HepG2 (cell line): ENCODE measurements around the gene FN1. TPM values are rescaled to one million over a fixed set of nuclear protein-coding genes. Genes with fewer than 3 reads are reported as not detected.
A peak's percentile ranks its signal among the peaks of the same experiment; 100 is the strongest.

Source experiments
- ATAC-seq: fragments of 200-7000 bp; cut with Tn5 transposase; 3 replicates; pipeline ENCODE4 v1.9.1; 2020; ENCODE audit warnings: mild to moderate bottlenecking, moderate library complexity
- BruUV-seq: library from RNA; stranded (reverse); fragments of 400-500 nt; replicated peaks from 2 replicates; lab custom pipeline; 2021; lab: Mats Ljungman, UMichigan
- CTCF ChIA-PET: fragments of 300-600 bp; formaldehyde crosslinking; extraction: SDS; loops from one replicate; lab custom pipeline; 2021; ENCODE audit warnings: low total read pairs, inconsistent platforms, low intra/inter-chr PET ratio; lab: Yijun Ruan, JAX
- POLR2A ChIA-PET: fragments of 350-600 bp; sonication (Branson Sonifier 250); formaldehyde crosslinking; loops from one replicate; lab custom pipeline; 2020; ENCODE audit warnings: antibody characterized with exemption, inconsistent platforms; lab: Yijun Ruan, JAX
- DNase-seq: peaks from one replicate; pipeline ENCODE4 v3.0.0-alpha.2; 2015; ENCODE audit warnings: low spot score
- FAIRE-seq: peaks from 3 replicates; lab custom pipeline; 2011; peaks lifted over from hg19 to GRCh38; lab: Jason Lieb, UNC
- H2AFZ ChIP-seq: one replicate; pipeline ENCODE4 v1.6.1; 2011; ENCODE audit warnings: low read length, inconsistent platforms
- H3K27ac ChIP-seq: fragments of 300-600 bp; 3 replicates; pipeline ENCODE4 v1.8.0; 2011; ENCODE audit warnings: mixed run types, mild to moderate bottlenecking, mixed read lengths, low read length, inconsistent platforms; ENCODE audit not compliant: insufficient read depth; ENCODE audit errors: extremely low read length
- H3K27me3 ChIP-seq, 2 experiments: fragments of 200-600 bp in 1 of 2; 2 replicates in 1 of 2; 3 replicates in 1 of 2; pipeline versions ENCODE4 v1.6.0 to v1.8.0; 2011; ENCODE audit warnings: low read length in 2 of 2, mild to moderate bottlenecking in 2 of 2, moderate library complexity in 2 of 2, inconsistent platforms in 1 of 2; ENCODE audit not compliant: insufficient read depth in 2 of 2, control insufficient read depth in 1 of 2
- H3K36me3 ChIP-seq, 2 experiments: fragments of 200-600 bp in 1 of 2; replicated peaks in 1 of 2; 2 replicates in 1 of 2; 3 replicates in 1 of 2; pipeline versions ENCODE4 v1.5.1 to v1.8.0; 2011; ENCODE audit warnings: low read length in 2 of 2, inconsistent platforms in 1 of 2; ENCODE audit not compliant: insufficient read depth in 2 of 2, control insufficient read depth in 1 of 2
- H3K4me1 ChIP-seq: 2 replicates; pipeline ENCODE4 v1.5.1; 2012; ENCODE audit warnings: low read length, inconsistent platforms; ENCODE audit not compliant: insufficient read depth
- H3K4me2 ChIP-seq: 2 replicates; pipeline ENCODE4 v1.6.0; 2011; ENCODE audit warnings: low read depth, low read length, inconsistent platforms
- H3K4me3 ChIP-seq, 3 experiments: fragments of 200-600 bp in 1 of 3; sonication (generic), shearing (Covaris generic) in 1 of 3; replicated peaks in 1 of 3; 2 replicates each; pipeline ENCODE4 v1.5.1; 2011 to 2016; ENCODE audit warnings: low read length in 3 of 3, inconsistent platforms in 2 of 3, low read depth in 2 of 3, mild to moderate bottlenecking in 2 of 3, control low read depth in 1 of 3, mixed read lengths in 1 of 3; ENCODE audit not compliant: insufficient read depth in 1 of 3
- H3K79me2 ChIP-seq: one replicate; pipeline ENCODE4 v1.6.1; 2011; ENCODE audit warnings: low read length, inconsistent platforms; ENCODE audit not compliant: insufficient read depth
- H3K9ac ChIP-seq: 2 replicates; pipeline ENCODE4 v1.6.0; 2011; ENCODE audit warnings: mild to moderate bottlenecking, low read depth, low read length, inconsistent platforms; ENCODE audit not compliant: insufficient read depth
- H3K9me3 ChIP-seq: 2 replicates; pipeline ENCODE4 v1.5.1; 2012; ENCODE audit warnings: mild to moderate bottlenecking, low read length
- H4K20me1 ChIP-seq: 2 replicates; pipeline ENCODE4 v1.6.0; 2011; ENCODE audit warnings: inconsistent platforms, mild to moderate bottlenecking, low read length, moderate library complexity; ENCODE audit not compliant: insufficient read depth
- KMT2A ChIP-seq: sonication (generic); formaldehyde crosslinking; IDR thresholded peaks from 2 replicates; pipeline ENCODE4 v1.4.0; 2020; ENCODE audit warnings: missing genetic modification reagents
- MAFK ChIP-seq, 2 experiments: IDR thresholded peaks in 1 of 2; conservative IDR thresholded peaks in 1 of 2; 2 replicates each; pipeline ENCODE4 v1.6.1; 2011; ENCODE audit warnings: improper control_type of control experiment in 2 of 2, low read length in 2 of 2
- MTF1 ChIP-seq: sonication (generic); formaldehyde crosslinking; IDR thresholded peaks from 2 replicates; pipeline ENCODE4 v1.5.0; 2020; ENCODE audit warnings: missing genetic modification reagents
- ZFP82 ChIP-seq: sonication (generic); formaldehyde crosslinking; IDR thresholded peaks from 2 replicates; pipeline ENCODE4 v1.5.1; 2020; ENCODE audit warnings: mild to moderate bottlenecking, missing genetic modification reagents, borderline replicate concordance
- ZNF207 ChIP-seq: fragments of 450-650 bp; IDR thresholded peaks from 2 replicates; pipeline ENCODE4 v1.6.1; 2016; ENCODE audit warnings: antibody characterized with exemption, borderline replicate concordance
- ZNF230 ChIP-seq: sonication (generic); formaldehyde crosslinking; IDR thresholded peaks from 2 replicates; pipeline ENCODE4 v1.4.0; 2020; ENCODE audit warnings: mild to moderate bottlenecking, missing genetic modification reagents
- ZNF546 ChIP-seq: sonication (generic); formaldehyde crosslinking; conservative IDR thresholded peaks from 2 replicates; pipeline ENCODE4 v1.8.1; 2023; ENCODE audit warnings: mild to moderate bottlenecking, missing genetic modification reagents
- ZSCAN30 ChIP-seq: sonication (generic); formaldehyde crosslinking; IDR thresholded peaks from 2 replicates; pipeline ENCODE4 v1.5.0; 2020; ENCODE audit warnings: mild to moderate bottlenecking, missing genetic modification reagents
- WGBS: methylation state at CpG from one replicate; pipeline ENCODE4 v1.1.6; 2017; ENCODE audit warnings: low lambda C conversion rate; 5-methylcytosine and 5-hydroxymethylcytosine counted together
- in situ Hi-C: cut with HindIII; loops from 2 replicates; pipeline ENCODE4 v1.10.0; 2017; ENCODE audit warnings: low pct_unique_long_range_greater_than_20kb; ENCODE audit not compliant: extremely low pct_ligation_motif_present
- intact Hi-C: fragments of 100-400 bp; cut with micrococcal nuclease; formaldehyde crosslinking; loops from one replicate; pipeline ENCODE4 v1.10.0; 2022; ENCODE audit not compliant: unreplicated experiment
- polyA plus RNA-seq, 8 experiments: library from polyadenylated mRNA; depleted of rRNA in 3 of 8; stranded (reverse) in 7 of 8; unstranded in 1 of 8; fragments of >200 nt; fragmentation: Illumina TruSeq in 4 of 8; extraction: Trizol in 4 of 8; gene quantifications; 2 replicates each; pipeline versions ENCODE4 v1.2.1 to v1.2.3, GENCODE V29; 2011 to 2016; ENCODE audit warnings: low read depth in 4 of 8, missing spikeins in 1 of 8, mixed read lengths in 1 of 8; ENCODE audit not compliant: insufficient read depth in 1 of 8
- total RNA-seq, 5 experiments: library from RNA; depleted of rRNA; stranded (reverse); fragments of >200 nt; fragmentation: Illumina TruSeq; extraction: Trizol; gene quantifications; 2 replicates each; pipeline ENCODE4 v1.2.3, GENCODE V29; 2016; ENCODE audit warnings: low read depth in 1 of 5
- TF ChIP-seq, protein P1 (sequence below): IDR thresholded peaks from 2 replicates; pipeline ENCODE4 v1.6.1; 2016; ENCODE audit warnings: missing genetic modification reagents, missing compliant biosample characterization
- TF ChIP-seq, protein P2 (sequence below): sonication (generic); formaldehyde crosslinking; IDR thresholded peaks from 2 replicates; pipeline ENCODE4 v1.4.0; 2020; ENCODE audit warnings: missing genetic modification reagents
- TF ChIP-seq, protein P3 (sequence below): sonication (generic); formaldehyde crosslinking; IDR thresholded peaks from 2 replicates; pipeline ENCODE4 v1.4.0; 2020; ENCODE audit warnings: missing genetic modification reagents
- TF ChIP-seq, protein P4 (sequence below): sonication (generic); formaldehyde crosslinking; IDR thresholded peaks from 2 replicates; pipeline ENCODE4 v1.4.0; 2020; ENCODE audit warnings: missing genetic modification reagents
- TF ChIP-seq, protein P5 (sequence below): sonication (generic); formaldehyde crosslinking; IDR thresholded peaks from 2 replicates; pipeline ENCODE4 v1.4.0; 2020; ENCODE audit warnings: missing genetic modification reagents

Gene FN1
- total and polyA plus RNA-seq, 2 of the 13 experiments (the other 11 are each of a cell fraction or from before 2014, with no cell fraction given) = 1,847 to 6,471 TPM

DNA sequence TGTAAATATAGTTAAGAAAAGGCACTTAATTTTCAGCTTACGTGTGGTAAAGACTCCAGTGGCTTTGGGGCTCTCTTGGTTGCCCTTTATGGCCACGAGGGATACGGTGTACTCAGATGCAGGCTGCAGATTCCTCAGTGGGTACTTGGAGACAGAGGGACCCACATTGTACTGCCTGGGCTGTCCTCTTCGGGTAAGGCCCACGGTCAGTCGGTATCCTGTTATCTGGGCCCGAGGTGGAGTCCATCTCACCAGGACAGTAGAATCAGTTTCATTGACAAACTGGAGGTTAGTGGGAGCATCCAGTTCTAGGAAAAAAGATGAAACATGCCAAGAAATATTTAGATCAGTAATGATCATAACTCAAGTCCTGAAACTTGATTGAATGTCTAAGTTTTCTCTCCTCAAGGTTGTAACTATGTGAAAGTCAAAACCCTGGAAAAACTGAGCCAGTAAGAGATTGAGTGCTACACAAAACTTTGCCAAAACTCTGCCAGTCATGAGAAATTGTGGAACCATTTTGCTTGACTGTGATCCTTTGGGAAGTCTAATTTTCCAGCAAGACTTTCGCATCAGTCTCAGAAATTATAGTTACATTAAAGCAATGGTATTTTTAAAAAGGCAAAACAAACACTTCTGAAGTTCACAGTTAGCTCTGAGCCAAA lies 31.4 kb downstream of the FN1 start:
- Histone ChIP-seq H3K4me1 (peaks cover 60% of the 10 kb centered on the region), H3K27ac (peak overlapping the region; percentile 3), H4K20me1 (peaks cover 10% of the 10 kb centered on the region; the same call in 1 of the 2 replicates), H3K9me3 (no peaks in the 10 kb centered on the region), H3K36me3 (peaks cover 43 to 91% of the 10 kb centered on the region in 2 experiments), H3K27me3 (no peaks in the 10 kb centered on the region), H2AFZ (no peak overlapping the region), H3K4me3 (no peak overlapping the region), H3K4me2 (no peak overlapping the region), H3K9ac (no peak overlapping the region), H3K79me2 (no peaks in the 10 kb centered on the region)
- POLR2A ChIA-PET = interaction anchor here (0.8 to 1.3 kb wide), 3 partner anchors 10 to 16 kb away, joined by 3 to 4 read pairs (median 3); no protein-coding TSS in a partner anchor
- intact Hi-C loops = no loop called here
- CTCF ChIA-PET = no interaction called here
- FAIRE-seq = no peak
- in situ Hi-C loops = no loop called here
- peak; percentile 28 for ATAC-seq
- BruUV-seq = no TSS peak
- WGBS = 93% methylated on average over 8 of the region's 8 CpGs
- no peak for DNase-seq
- TF ChIP-seq, protein P1, sequence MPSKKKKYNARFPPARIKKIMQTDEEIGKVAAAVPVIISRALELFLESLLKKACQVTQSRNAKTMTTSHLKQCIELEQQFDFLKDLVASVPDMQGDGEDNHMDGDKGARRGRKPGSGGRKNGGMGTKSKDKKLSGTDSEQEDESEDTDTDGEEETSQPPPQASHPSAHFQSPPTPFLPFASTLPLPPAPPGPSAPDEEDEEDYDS (CRISPR knock-in tag) = peak; percentile 12; the same call in 1 of the 2 replicates
- TF ChIP-seq ZFP82 (CRISPR knock-in tag) (no peak), MAFK (conservative IDR thresholded peaks at IDR 0.05 in 1 of 2, IDR thresholded peaks at IDR 0.05 in 1 of 2; ENCODE audit: low read length in 2 of 2) (no peak), KMT2A (no peak), ZNF230 (CRISPR knock-in tag) (no peak), ZNF207 (no peak), MTF1 (CRISPR knock-in tag) (no peak), ZNF546 (CRISPR knock-in tag) (no peak), ZSCAN30 (CRISPR knock-in tag) (no peak)
- TF ChIP-seq, protein P2, sequence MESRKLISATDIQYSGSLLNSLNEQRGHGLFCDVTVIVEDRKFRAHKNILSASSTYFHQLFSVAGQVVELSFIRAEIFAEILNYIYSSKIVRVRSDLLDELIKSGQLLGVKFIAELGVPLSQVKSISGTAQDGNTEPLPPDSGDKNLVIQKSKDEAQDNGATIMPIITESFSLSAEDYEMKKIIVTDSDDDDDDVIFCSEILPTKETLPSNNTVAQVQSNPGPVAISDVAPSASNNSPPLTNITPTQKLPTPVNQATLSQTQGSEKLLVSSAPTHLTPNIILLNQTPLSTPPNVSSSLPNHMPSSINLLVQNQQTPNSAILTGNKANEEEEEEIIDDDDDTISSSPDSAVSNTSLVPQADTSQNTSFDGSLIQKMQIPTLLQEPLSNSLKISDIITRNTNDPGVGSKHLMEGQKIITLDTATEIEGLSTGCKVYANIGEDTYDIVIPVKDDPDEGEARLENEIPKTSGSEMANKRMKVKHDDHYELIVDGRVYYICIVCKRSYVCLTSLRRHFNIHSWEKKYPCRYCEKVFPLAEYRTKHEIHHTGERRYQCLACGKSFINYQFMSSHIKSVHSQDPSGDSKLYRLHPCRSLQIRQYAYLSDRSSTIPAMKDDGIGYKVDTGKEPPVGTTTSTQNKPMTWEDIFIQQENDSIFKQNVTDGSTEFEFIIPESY = no peak
- TF ChIP-seq, protein P3, sequence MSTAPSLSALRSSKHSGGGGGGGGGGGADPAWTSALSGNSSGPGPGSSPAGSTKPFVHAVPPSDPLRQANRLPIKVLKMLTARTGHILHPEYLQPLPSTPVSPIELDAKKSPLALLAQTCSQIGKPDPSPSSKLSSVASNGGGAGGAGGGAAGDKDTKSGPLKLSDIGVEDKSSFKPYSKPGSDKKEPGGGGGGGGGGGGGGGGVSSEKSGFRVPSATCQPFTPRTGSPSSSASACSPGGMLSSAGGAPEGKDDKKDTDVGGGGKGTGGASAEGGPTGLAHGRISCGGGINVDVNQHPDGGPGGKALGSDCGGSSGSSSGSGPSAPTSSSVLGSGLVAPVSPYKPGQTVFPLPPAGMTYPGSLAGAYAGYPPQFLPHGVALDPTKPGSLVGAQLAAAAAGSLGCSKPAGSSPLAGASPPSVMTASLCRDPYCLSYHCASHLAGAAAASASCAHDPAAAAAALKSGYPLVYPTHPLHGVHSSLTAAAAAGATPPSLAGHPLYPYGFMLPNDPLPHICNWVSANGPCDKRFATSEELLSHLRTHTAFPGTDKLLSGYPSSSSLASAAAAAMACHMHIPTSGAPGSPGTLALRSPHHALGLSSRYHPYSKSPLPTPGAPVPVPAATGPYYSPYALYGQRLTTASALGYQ (CRISPR knock-in tag) = 0 out of 2 replicates have a peak, but pooled peaks have one; percentile 24
- TF ChIP-seq, protein P4, sequence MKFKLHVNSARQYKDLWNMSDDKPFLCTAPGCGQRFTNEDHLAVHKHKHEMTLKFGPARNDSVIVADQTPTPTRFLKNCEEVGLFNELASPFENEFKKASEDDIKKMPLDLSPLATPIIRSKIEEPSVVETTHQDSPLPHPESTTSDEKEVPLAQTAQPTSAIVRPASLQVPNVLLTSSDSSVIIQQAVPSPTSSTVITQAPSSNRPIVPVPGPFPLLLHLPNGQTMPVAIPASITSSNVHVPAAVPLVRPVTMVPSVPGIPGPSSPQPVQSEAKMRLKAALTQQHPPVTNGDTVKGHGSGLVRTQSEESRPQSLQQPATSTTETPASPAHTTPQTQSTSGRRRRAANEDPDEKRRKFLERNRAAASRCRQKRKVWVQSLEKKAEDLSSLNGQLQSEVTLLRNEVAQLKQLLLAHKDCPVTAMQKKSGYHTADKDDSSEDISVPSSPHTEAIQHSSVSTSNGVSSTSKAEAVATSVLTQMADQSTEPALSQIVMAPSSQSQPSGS (CRISPR knock-in tag) = 0 out of 2 replicates have a peak, but pooled peaks have one; percentile 29
- TF ChIP-seq, protein P5, sequence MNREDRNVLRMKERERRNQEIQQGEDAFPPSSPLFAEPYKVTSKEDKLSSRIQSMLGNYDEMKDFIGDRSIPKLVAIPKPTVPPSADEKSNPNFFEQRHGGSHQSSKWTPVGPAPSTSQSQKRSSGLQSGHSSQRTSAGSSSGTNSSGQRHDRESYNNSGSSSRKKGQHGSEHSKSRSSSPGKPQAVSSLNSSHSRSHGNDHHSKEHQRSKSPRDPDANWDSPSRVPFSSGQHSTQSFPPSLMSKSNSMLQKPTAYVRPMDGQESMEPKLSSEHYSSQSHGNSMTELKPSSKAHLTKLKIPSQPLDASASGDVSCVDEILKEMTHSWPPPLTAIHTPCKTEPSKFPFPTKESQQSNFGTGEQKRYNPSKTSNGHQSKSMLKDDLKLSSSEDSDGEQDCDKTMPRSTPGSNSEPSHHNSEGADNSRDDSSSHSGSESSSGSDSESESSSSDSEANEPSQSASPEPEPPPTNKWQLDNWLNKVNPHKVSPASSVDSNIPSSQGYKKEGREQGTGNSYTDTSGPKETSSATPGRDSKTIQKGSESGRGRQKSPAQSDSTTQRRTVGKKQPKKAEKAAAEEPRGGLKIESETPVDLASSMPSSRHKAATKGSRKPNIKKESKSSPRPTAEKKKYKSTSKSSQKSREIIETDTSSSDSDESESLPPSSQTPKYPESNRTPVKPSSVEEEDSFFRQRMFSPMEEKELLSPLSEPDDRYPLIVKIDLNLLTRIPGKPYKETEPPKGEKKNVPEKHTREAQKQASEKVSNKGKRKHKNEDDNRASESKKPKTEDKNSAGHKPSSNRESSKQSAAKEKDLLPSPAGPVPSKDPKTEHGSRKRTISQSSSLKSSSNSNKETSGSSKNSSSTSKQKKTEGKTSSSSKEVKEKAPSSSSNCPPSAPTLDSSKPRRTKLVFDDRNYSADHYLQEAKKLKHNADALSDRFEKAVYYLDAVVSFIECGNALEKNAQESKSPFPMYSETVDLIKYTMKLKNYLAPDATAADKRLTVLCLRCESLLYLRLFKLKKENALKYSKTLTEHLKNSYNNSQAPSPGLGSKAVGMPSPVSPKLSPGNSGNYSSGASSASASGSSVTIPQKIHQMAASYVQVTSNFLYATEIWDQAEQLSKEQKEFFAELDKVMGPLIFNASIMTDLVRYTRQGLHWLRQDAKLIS = peak; percentile 53; the same call in 1 of the 2 replicates
